Thymus (tissue), 11 donors: ENCODE data around the gene HBEGF. TPM values are rescaled to one million over a fixed set of nuclear protein-coding genes. Genes with fewer than 3 reads are reported as not detected.

ENCODE experiments used
- DNase-seq, 9 donors: peaks; one replicate each; pipeline ENCODE4 v3.0.0-alpha.2; 2013; ENCODE audit warnings: low spot score in 9 of 9, low read depth in 6 of 9, missing footprints in 1 of 9
- H3K27ac ChIP-seq, 2 donors: one replicate each; pipeline ENCODE4 v1.5.1; 2013; ENCODE audit warnings: control low read depth in 1 of 2, low read depth in 1 of 2, low read length in 1 of 2, mild to moderate bottlenecking in 1 of 2, moderate library complexity in 1 of 2
- H3K27me3 ChIP-seq, 2 donors: one replicate each; pipeline ENCODE4 v1.5.1; 2013; ENCODE audit warnings: low read length in 1 of 2; ENCODE audit not compliant: control insufficient read depth in 2 of 2, insufficient read depth in 1 of 2
- H3K36me3 ChIP-seq, 2 donors: one replicate each; pipeline ENCODE4 v1.5.1; 2013; ENCODE audit warnings: low read length in 1 of 2, mild to moderate bottlenecking in 1 of 2, moderate library complexity in 1 of 2; ENCODE audit not compliant: control insufficient read depth in 2 of 2, insufficient read depth in 2 of 2
- H3K4me1 ChIP-seq, 2 donors: one replicate each; pipeline ENCODE4 v1.5.1; 2013; ENCODE audit warnings: low read length in 2 of 2; ENCODE audit not compliant: control insufficient read depth in 2 of 2, insufficient read depth in 2 of 2
- H3K4me3 ChIP-seq, 2 donors: one replicate each; pipeline ENCODE4 v1.5.1; 2013; ENCODE audit warnings: low read length in 2 of 2, control low read depth in 1 of 2, mild to moderate bottlenecking in 1 of 2
- H3K9me3 ChIP-seq, 2 donors: one replicate each; pipeline ENCODE4 v1.5.1; 2013; ENCODE audit warnings: low read length in 1 of 2, mild to moderate bottlenecking in 1 of 2; ENCODE audit not compliant: control insufficient read depth in 2 of 2, insufficient read depth in 1 of 2
- whole genome bisulfite sequencing: extraction: QIAGEN DNeasy Blood & Tissue Kit; methylation state at CpG from one replicate; pipeline ENCODE4 v1.1.7; 2013; 5-methylcytosine and 5-hydroxymethylcytosine counted together
- polyA plus RNA-seq: library from polyadenylated mRNA; stranded (reverse); fragments of 200-250 nt; gene quantifications from one replicate; pipeline ENCODE4 v1.2.3, GENCODE V29; 2013
- total RNA-seq: library from RNA; stranded (reverse); fragments of 120-200 nt; gene quantifications from one replicate; pipeline ENCODE4 v1.2.4, GENCODE V29; 2013
- donor health status: healthy.

The HBEGF gene
- total and polyA plus RNA-seq, 2 donors = 1.7 to 4.2 TPM

DNA sequence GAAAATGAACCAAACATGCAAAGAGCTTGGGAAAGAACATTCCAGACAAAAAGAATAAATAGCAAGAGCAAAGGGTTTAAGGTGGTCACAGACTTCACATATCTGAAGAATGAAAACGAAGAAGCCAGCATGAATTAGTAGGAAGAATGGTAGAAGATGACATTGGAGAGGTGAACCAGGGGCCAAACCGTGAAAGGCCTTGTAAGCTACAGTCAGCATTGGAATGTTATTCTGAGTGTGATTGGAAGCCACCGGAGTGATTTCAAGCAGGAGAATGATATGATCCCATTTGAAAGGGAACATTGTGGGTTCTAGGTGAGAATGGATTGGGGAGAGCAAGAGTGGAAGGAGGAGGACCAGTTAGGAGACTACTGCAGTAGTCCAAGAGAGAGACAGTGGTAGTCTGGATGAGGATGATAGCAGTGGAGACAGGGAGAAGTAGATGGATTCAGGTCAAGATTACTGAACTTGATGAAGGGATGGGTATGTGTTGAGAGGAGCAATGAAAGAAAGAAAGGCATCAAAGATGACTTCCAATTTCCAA lies 36.6 kb downstream of the HBEGF start:
- H3K36me3 ChIP-seq = no peaks in the 10 kb centered on the region
- 94% methylated on average over 3 of the region's 3 CpGs for WGBS
- peaks cover 0 to 3% of the 10 kb centered on the region in 2 donors for H3K27me3 ChIP-seq
- H3K4me1 ChIP-seq = no peaks in the 10 kb centered on the region
- no peak for DNase-seq
- no peaks in the 10 kb centered on the region for H3K9me3 ChIP-seq
- H3K4me3 ChIP-seq = no peak overlapping the region
- no peak overlapping the region for H3K27ac ChIP-seq

DNA sequence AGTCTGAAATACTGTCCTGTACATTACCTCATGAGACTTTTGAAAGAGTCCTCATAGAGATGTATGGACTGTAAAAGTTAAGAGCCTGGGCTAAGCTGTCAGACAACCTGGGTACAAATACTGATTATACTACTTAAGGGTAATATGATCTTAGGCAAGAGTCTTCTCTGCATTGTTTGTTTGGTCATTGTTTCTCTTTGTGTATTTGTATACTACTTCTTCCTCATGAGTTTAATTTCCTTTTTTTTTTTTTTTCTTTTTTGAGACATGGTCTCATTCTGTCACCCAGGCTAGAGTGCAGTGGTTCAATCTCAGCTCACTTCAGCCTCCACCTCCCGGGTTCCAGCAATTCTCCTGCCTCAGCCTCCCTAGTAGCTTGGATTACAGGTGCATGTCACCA lies 40.9 kb downstream of the HBEGF start:
- peaks cover 5 to 11% of the 10 kb centered on the region in 2 donors for H3K4me1 ChIP-seq
- no peak overlapping the region for H3K27ac ChIP-seq
- no peak for DNase-seq
- no peaks in the 10 kb centered on the region for H3K36me3 ChIP-seq
- H3K4me3 ChIP-seq = no peak overlapping the region
- WGBS = 96% methylated on average over 1 of the region's 1 CpG
- H3K27me3 ChIP-seq = peaks cover 0 to 3% of the 10 kb centered on the region in 2 donors
- H3K9me3 ChIP-seq = no peaks in the 10 kb centered on the region

DNA sequence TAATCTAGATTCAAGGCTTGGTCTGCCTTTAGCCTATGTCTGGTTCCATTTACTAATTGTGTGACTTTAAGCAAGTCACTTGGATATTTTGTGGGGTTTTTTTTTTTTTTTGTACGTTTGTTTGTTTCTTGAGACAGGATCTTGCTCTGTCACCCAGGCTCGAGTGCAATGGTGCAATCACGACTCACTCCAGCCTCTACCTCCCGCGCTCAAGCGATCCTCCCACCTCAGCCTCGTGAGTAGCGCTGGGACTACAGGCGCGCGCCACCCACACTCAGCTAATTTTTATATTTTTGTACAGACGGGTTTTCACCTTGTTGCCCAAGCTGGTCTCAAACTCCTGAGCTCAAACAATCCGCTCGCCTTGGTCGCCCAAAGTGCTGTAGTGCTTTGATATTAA lies 42.4 kb downstream of the HBEGF start:
- Histone ChIP-seq H3K4me3 (no peak overlapping the region), H3K36me3 (peaks cover 7 to 8% of the 10 kb centered on the region in 2 donors), H3K27me3 (peaks cover 0 to 3% of the 10 kb centered on the region in 2 donors), H3K4me1 (peaks cover 5 to 11% of the 10 kb centered on the region in 2 donors), H3K27ac (no peak overlapping the region), H3K9me3 (no peaks in the 10 kb centered on the region)
- WGBS = 96% methylated on average over 15 of the region's 15 CpGs
- DNase-seq = no peak

DNA sequence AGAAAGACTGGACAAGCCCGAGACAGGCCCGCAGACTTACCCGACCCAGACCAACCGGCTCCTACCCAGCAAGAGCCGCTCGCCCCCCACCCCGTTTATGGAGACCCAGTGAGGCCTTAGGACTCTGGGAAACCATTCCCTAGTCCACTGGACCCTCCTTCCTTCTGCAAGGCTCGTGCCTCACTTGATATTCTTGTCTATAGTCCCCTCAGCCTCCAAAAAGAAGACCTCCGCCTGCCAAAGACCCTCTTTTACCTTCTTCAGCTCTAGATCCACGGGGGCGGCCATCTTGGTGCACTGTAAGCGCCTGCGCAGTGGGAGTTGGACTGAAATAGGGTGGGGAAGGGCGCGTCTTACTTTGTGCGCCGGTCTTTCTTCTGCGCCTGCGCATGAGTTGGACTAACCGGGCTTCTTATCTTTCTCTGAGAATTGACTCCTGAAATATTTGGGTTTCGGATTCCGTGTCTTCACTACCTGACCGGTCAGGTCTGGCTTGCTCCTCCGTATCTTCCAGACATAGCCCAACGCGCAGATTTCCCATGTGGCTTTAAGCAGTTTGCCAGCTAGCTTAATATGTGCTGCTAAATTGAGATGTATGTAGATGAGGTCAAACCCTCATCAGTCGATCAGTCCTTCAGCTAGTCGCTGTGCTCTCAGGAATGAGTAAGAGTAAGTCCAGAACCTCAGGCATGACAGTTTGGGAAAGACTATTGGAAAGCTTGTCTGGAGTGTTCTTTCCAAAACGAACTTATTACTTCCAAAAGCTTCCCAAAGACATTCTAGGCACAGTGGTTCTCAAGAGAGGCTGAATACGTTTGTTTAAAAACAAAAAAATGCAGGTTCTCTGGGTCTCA lies 43.4 kb downstream of the HBEGF start, which contains the start of gene PFDN1:
Gene PFDN1, minus strand, starts transcription at position 316 of the 854 bp plus-strand sequence. Its CDS starts 28 bp downstream, at position 288.
- no peaks in the 10 kb centered on the region for H3K9me3 ChIP-seq
- 1% methylated on average over 30 of the region's 30 CpGs for WGBS
- peak; percentile 79 to 97 (median 92) for DNase-seq
- peak within 1 kb of the TSS; percentile 74 to 100 for H3K4me3 ChIP-seq
- peak within 1 kb of the TSS; percentile 54 to 78 for H3K27ac ChIP-seq
- peaks cover 5 to 11% of the 10 kb centered on the region in 2 donors for H3K4me1 ChIP-seq
- peaks cover 8 to 12% of the 10 kb centered on the region in 2 donors for H3K36me3 ChIP-seq
- H3K27me3 ChIP-seq = peaks cover 0 to 3% of the 10 kb centered on the region in 2 donors

DNA sequence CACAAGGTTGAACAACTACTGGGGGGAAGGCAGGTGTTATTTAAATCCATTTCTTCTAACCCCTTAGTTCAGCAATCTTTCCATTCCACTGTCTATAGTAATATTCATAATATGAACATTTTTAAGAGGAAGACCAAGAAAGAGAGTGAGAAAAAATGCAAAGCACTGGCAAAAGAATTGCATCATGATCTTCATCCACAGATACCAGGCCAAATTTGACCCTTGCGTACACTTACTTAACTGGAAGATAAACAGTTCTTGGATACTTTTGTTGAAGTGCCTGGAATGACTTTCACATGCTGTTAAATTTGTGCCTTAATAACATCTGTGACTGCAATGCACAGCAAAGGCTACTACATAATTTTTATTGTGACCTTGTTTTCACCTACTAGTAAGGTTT lies 45.3 kb downstream of the HBEGF start:
- DNase-seq = no peak
- H3K4me1 ChIP-seq = peaks cover 5 to 11% of the 10 kb centered on the region in 2 donors
- no peak overlapping the region for H3K27ac ChIP-seq
- 99% methylated on average over 1 of the region's 1 CpG for WGBS
- H3K27me3 ChIP-seq = peaks cover 0 to 3% of the 10 kb centered on the region in 2 donors
- no peaks in the 10 kb centered on the region for H3K9me3 ChIP-seq
- peaks cover 8 to 16% of the 10 kb centered on the region in 2 donors for H3K36me3 ChIP-seq
- H3K4me3 ChIP-seq = no peak overlapping the region

DNA sequence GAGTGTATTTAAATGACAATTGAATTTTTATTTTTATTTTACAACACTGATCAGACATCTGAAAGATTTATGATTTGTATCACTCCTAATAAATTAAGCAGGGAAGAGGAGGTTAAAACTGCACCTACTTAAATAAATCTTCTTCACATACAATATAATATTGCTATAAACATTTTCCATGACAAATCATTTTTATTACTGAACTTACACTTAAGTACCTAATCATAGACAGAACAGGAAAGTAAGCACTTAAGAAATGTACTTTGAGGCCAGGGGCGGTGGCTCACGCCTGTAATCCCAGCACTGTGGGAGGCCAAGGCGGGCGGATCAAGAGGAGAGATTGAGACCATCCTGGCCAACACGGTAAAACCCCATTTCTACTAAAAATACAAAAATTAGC lies 47.3 kb downstream of the HBEGF start:
- no peak for DNase-seq
- H3K4me3 ChIP-seq = no peak overlapping the region
- H3K36me3 ChIP-seq = peaks cover 8 to 16% of the 10 kb centered on the region in 2 donors
- H3K9me3 ChIP-seq = no peaks in the 10 kb centered on the region
- H3K27me3 ChIP-seq = no peaks in the 10 kb centered on the region
- H3K27ac ChIP-seq = no peak overlapping the region
- WGBS = 98% methylated on average over 5 of the region's 5 CpGs
- H3K4me1 ChIP-seq = peaks cover 5 to 11% of the 10 kb centered on the region in 2 donors

DNA sequence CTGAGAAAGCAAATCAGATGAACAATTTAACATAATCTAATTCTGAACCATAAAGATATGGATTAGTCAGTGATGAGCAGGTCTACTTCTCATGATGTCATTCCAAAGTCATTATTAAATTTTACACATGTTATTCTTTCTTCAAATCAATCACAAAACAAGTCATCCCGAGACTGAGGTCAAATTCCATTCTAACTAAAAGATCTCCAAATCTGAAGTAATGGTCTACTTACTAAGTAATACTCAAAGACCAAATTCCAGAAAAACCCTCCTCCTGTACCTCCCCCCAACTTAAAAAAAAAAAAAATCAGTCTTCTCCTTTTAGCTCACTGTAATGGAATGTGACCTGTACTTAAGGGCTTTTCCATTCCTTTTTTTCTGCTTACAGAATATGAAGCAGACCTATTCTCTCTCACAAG lies 48.2 kb downstream of the HBEGF start:
- no peak for DNase-seq
- H3K27me3 ChIP-seq = no peaks in the 10 kb centered on the region
- H3K27ac ChIP-seq = no peak overlapping the region
- H3K36me3 ChIP-seq = peaks cover 8 to 16% of the 10 kb centered on the region in 2 donors
- no peaks in the 10 kb centered on the region for H3K9me3 ChIP-seq
- H3K4me1 ChIP-seq = peaks cover under 1 to 7% of the 10 kb centered on the region in 2 donors
- WGBS = 97% methylated on average over 1 of the region's 1 CpG
- no peak overlapping the region for H3K4me3 ChIP-seq

DNA sequence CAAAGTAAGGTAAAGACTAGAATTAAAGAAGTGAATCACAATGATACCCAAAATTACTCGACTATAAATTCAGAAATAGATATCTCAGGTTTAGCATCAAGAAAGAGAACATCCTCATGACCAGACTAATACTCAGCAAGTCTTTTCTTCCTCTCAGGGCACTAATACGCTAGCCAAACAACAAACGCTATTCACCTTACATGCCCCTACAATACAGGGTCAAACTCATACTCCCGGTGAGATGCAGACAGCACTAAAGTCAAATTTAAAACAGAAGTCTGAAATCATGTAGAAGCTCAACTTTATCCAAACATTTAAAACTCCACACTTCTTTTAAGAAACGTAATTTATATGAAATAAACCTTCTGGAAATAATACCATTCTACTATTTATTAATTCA lies 49.1 kb downstream of the HBEGF start:
- H3K27ac ChIP-seq = no peak overlapping the region
- no peaks in the 10 kb centered on the region for H3K9me3 ChIP-seq
- WGBS = over 99% methylated on average over 5 of the region's 5 CpGs
- peaks cover 0 to 5% of the 10 kb centered on the region in 2 donors for H3K4me1 ChIP-seq
- H3K4me3 ChIP-seq = no peak overlapping the region
- peaks cover 8 to 16% of the 10 kb centered on the region in 2 donors for H3K36me3 ChIP-seq
- no peaks in the 10 kb centered on the region for H3K27me3 ChIP-seq
- DNase-seq = no peak

DNA sequence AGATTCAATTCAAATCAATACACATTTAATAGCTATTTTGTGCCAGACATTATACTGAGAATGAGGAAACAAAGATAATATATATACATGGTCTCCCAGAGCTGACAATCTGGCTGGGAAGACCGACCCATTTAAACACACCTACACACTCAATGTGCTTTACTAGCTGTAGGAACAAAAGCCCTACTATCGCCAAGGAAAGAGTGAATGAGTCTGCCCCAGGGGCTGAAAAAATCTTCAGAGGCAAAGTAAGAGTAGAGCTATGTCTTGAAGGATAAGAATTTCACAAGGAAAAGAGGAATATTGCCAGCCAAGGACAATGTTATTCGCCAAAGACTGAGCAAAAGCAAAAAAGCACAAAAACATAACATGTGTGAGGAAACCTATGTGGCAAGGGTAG lies 50.1 kb downstream of the HBEGF start:
- Histone ChIP-seq H3K9me3 (no peaks in the 10 kb centered on the region), H3K27me3 (no peaks in the 10 kb centered on the region), H3K4me3 (no peak overlapping the region), H3K27ac (no peak overlapping the region), H3K4me1 (no peaks in the 10 kb centered on the region), H3K36me3 (peaks cover 8 to 16% of the 10 kb centered on the region in 2 donors)
- 96% methylated on average over 3 of the region's 3 CpGs for WGBS
- DNase-seq = no peak
